Smooth muscle cell (in vitro differentiated cells): Measurements from ENCODE around the gene GHSR. TPM values are rescaled to one million over a fixed set of nuclear protein-coding genes. Genes with fewer than 3 reads are reported as not detected.
A peak's percentile ranks its signal among the peaks of the same experiment; 100 is the strongest.

ENCODE experiments used
- DNase-seq: peaks from one replicate; lab custom pipeline; 2025; ENCODE audit not compliant: unreplicated experiment; lab: John Stamatoyannopoulos, UW
- H2AFZ ChIP-seq: fragments of 200-600 bp; sonication (generic); 2 replicates; pipeline ENCODE4 v1.6.0; 2016; ENCODE audit warnings: antibody characterized with exemption, low read depth, mild to moderate bottlenecking
- H3F3A ChIP-seq: fragments of 200-600 bp; sonication (generic); 2 replicates; pipeline ENCODE4 v1.6.0; 2017; ENCODE audit warnings: antibody characterized with exemption, low read depth
- H3K27ac ChIP-seq: fragments of 200-600 bp; sonication (generic); 2 replicates; pipeline ENCODE4 v1.5.1; 2016; ENCODE audit warnings: low read depth, mild to moderate bottlenecking
- H3K27me3 ChIP-seq: fragments of 200-600 bp; sonication (generic); 2 replicates; pipeline ENCODE4 v1.6.1; 2016; ENCODE audit warnings: low read depth, mild to moderate bottlenecking
- H3K36me3 ChIP-seq: fragments of 200-600 bp; sonication (generic); 2 replicates; pipeline ENCODE4 v1.5.1; 2016; ENCODE audit warnings: low read depth
- H3K4me1 ChIP-seq: fragments of 200-600 bp; sonication (generic); 2 replicates; pipeline ENCODE4 v1.5.1; 2016; ENCODE audit warnings: low read depth
- H3K4me2 ChIP-seq: fragments of 200-600 bp; sonication (generic); 2 replicates; pipeline ENCODE4 v1.6.0; 2016; ENCODE audit warnings: mild to moderate bottlenecking
- H3K4me3 ChIP-seq: fragments of 200-600 bp; sonication (generic); 2 replicates; pipeline ENCODE4 v1.5.1; 2016; ENCODE audit warnings: mild to moderate bottlenecking
- H3K79me2 ChIP-seq: fragments of 200-600 bp; sonication (generic); 2 replicates; pipeline ENCODE4 v1.6.0; 2016; ENCODE audit warnings: low read depth, mild to moderate bottlenecking
- H3K9ac ChIP-seq: fragments of 200-600 bp; sonication (generic); 2 replicates; pipeline ENCODE4 v1.6.0; 2016; ENCODE audit warnings: low read depth
- H3K9me3 ChIP-seq: fragments of 200-600 bp; sonication (generic); replicated peaks from 2 replicates; pipeline ENCODE4 v1.5.1; 2016; ENCODE audit warnings: low read depth
- H4K20me1 ChIP-seq: fragments of 200-600 bp; sonication (generic); 2 replicates; pipeline ENCODE4 v1.6.0; 2016; ENCODE audit warnings: low read depth
- WGBS: methylation state at CpG from one replicate; pipeline ENCODE4 v1.1.7; 2016; ENCODE audit warnings: low lambda C conversion rate; 5-methylcytosine and 5-hydroxymethylcytosine counted together
- polyA plus RNA-seq: library from polyadenylated mRNA; unstranded; fragments of >200 nt; fragmentation: Nextera tagmentation; extraction: Ambion mirVana; gene quantifications from 2 replicates; pipeline ENCODE4 v1.2.1, GENCODE V29; 2016
- total RNA-seq: library from RNA; depleted of rRNA; stranded (reverse); fragments of >200 nt; gene quantifications from 2 replicates; pipeline ENCODE4 v1.2.3, GENCODE V29; 2014
- TF ChIP-seq, protein P1 (sequence below): fragments of 200-600 bp; sonication (generic); IDR thresholded peaks from 2 replicates; pipeline ENCODE4 v1.5.1; 2017; ENCODE audit warnings: borderline replicate concordance, mild to moderate bottlenecking, antibody characterized with exemption; ENCODE audit not compliant: insufficient read depth, poor library complexity, severe bottlenecking

The GHSR gene
- total and polyA plus RNA-seq, 2 experiments from 2014 or later, result not detected

DNA sequence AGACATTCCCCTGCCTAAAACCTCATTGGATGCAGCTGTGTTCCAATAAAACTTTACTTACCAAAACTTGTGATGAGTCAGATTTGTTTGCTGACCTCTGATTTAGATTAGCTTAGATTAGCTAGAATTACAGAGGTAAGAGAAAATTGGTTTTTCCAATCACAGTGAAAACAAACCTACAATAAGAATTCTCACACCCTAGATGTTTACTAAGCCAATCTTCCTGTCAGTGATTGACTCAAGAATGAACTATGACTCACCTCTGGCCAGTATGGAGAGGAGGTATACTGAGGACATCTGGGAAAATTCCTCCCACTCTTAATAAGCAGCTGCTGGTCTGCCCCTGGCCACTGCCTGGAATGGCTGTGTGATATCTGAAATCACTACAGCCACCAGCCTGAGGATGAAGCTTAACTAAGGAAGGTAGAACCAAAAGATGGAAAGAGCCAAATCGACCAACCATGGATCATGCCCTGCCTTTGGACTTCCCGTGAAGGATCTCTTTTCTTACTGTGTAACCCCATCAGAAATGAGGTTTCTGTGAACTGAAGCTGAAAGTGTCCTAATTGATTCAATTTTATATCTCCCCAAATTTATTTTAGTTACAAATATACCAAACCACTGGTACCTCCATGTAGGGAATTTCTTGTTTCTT, 19.0 kb upstream of the GHSR start:
- no peaks in the 10 kb centered on the region for H3K79me2 ChIP-seq
- H3K27ac ChIP-seq, result no peak overlapping the region
- no peak overlapping the region for H2AFZ ChIP-seq
- no peaks in the 10 kb centered on the region for H3K9me3 ChIP-seq
- no peaks in the 10 kb centered on the region for H4K20me1 ChIP-seq
- TF ChIP-seq, protein P1, sequence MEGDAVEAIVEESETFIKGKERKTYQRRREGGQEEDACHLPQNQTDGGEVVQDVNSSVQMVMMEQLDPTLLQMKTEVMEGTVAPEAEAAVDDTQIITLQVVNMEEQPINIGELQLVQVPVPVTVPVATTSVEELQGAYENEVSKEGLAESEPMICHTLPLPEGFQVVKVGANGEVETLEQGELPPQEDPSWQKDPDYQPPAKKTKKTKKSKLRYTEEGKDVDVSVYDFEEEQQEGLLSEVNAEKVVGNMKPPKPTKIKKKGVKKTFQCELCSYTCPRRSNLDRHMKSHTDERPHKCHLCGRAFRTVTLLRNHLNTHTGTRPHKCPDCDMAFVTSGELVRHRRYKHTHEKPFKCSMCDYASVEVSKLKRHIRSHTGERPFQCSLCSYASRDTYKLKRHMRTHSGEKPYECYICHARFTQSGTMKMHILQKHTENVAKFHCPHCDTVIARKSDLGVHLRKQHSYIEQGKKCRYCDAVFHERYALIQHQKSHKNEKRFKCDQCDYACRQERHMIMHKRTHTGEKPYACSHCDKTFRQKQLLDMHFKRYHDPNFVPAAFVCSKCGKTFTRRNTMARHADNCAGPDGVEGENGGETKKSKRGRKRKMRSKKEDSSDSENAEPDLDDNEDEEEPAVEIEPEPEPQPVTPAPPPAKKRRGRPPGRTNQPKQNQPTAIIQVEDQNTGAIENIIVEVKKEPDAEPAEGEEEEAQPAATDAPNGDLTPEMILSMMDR, result no peak
- no peak for DNase-seq
- H3K4me1 ChIP-seq, result no peaks in the 10 kb centered on the region
- no peak overlapping the region for H3K4me3 ChIP-seq
- H3K36me3 ChIP-seq, result no peaks in the 10 kb centered on the region
- H3K27me3 ChIP-seq, result no peaks in the 10 kb centered on the region
- no peak overlapping the region for H3K4me2 ChIP-seq
- WGBS, result 98% methylated on average over 2 of the region's 2 CpGs
- no peaks in the 10 kb centered on the region for H3F3A ChIP-seq
- H3K9ac ChIP-seq, result no peak overlapping the region

DNA sequence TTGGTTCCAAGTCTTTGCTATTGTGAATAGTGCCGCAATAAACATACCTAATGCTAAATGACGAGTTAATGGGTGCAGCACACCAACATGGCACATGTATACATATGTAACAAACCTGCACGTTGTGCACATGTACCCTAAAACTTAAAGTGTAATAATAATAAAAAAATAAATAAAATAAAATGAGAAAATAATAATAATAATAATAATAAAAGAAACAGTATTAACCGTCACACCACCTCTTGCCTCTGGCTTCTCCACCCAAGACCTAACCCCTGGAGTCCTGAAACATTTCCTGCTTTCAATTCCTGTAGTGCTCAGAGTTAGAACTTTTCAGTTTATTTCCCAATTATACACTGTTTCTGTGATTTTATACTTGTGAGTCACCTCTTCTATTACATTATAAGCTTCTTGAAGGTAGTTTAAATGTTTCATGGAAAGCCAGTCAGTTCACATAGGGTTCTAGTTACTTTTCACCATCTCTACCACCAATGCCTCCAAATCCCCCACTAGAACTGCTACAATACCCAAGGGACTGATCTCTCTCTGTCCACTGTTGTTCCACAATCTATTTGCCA, 18.4 kb upstream of the GHSR start:
- H3K36me3 ChIP-seq, result no peaks in the 10 kb centered on the region
- H3K4me3 ChIP-seq, result no peak overlapping the region
- TF ChIP-seq, protein P1, result no peak
- no peaks in the 10 kb centered on the region for H4K20me1 ChIP-seq
- H3K79me2 ChIP-seq, result no peaks in the 10 kb centered on the region
- no peak overlapping the region for H3K9ac ChIP-seq
- H2AFZ ChIP-seq, result no peak overlapping the region
- 94% methylated on average over 4 of the region's 4 CpGs for WGBS
- no peak for DNase-seq
- no peak overlapping the region for H3K4me2 ChIP-seq
- no peak overlapping the region for H3K27ac ChIP-seq
- H3K9me3 ChIP-seq, result no peaks in the 10 kb centered on the region
- no peaks in the 10 kb centered on the region for H3K4me1 ChIP-seq
- no peaks in the 10 kb centered on the region for H3F3A ChIP-seq
- no peaks in the 10 kb centered on the region for H3K27me3 ChIP-seq

DNA sequence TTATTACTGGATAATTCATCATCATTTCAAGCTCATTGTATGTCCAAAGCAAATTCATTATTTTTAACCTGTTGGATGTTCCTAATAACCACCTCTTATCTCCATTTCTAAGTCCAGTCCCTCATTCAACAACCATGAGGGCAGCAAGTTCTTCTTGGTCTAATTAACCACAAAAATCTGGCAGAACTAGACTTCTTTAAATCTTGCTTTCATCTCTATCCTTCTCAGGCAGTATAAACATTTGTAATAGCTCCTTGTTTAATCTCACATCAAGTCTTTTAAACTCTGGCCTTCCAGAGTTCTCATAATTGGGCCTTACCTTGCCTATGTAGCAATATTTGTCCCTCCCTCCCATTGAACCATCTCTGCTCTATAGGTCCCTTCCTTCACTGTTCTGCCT, 17.0 kb upstream of the GHSR start:
- TF ChIP-seq, protein P1, result no peak
- DNase-seq, result no peak

DNA sequence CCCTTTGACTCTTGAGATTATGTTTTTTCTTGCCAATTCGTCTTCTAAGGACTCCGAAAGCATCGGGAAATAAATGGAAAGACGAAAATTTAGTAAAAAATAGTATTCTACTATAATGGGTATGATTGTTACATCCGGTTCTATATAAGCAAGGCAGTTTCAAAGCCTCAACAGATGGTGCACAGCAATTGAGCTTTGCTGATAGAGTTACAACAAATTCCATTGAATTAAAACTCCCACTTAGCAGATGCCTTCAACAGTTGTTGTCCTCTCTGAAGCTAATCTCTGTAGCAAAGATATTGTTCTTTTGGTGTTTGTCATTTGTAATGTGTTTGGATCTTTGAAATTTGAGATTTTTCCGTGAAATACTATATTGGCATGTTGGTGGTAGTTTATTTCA, 16.1 kb upstream of the GHSR start:
- no peaks in the 10 kb centered on the region for H3F3A ChIP-seq

More for the DNA sequence above, 17.0 kb upstream of the GHSR start:
- H3K79me2 ChIP-seq, result no peaks in the 10 kb centered on the region
- no peak overlapping the region for H3K4me3 ChIP-seq
- no peaks in the 10 kb centered on the region for H4K20me1 ChIP-seq
- H3K4me2 ChIP-seq, result peak overlapping the region; percentile 25
- no peaks in the 10 kb centered on the region for H3K27me3 ChIP-seq
- H3F3A ChIP-seq, result no peaks in the 10 kb centered on the region
- H3K9me3 ChIP-seq, result no peaks in the 10 kb centered on the region
- H3K4me1 ChIP-seq, result no peaks in the 10 kb centered on the region
- H3K9ac ChIP-seq, result no peak overlapping the region
- H3K36me3 ChIP-seq, result no peaks in the 10 kb centered on the region
- H2AFZ ChIP-seq, result no peak overlapping the region
- H3K27ac ChIP-seq, result no peak overlapping the region

More for the DNA sequence above, 16.1 kb upstream of the GHSR start:
- no peak overlapping the region for H2AFZ ChIP-seq
- no peak overlapping the region for H3K27ac ChIP-seq
- no peaks in the 10 kb centered on the region for H3K4me1 ChIP-seq
- H4K20me1 ChIP-seq, result no peaks in the 10 kb centered on the region
- no peaks in the 10 kb centered on the region for H3K79me2 ChIP-seq
- no peak for DNase-seq
- TF ChIP-seq, protein P1, result no peak
- H3K9ac ChIP-seq, result no peak overlapping the region
- H3K9me3 ChIP-seq, result no peaks in the 10 kb centered on the region
- H3K36me3 ChIP-seq, result no peaks in the 10 kb centered on the region
- WGBS, result 89% methylated on average over 6 of the region's 6 CpGs
- H3K4me2 ChIP-seq, result peak overlapping the region; percentile 39
- H3K27me3 ChIP-seq, result no peaks in the 10 kb centered on the region
- H3K4me3 ChIP-seq, result no peak overlapping the region
